HG03520 (cell line): Measurements from ENCODE around the gene PSTPIP2.
"Not testable (repeated sequence)": the region's sequence is repeated elsewhere in the genome, so short reads cannot be mapped to it uniquely, and the experiment has no call there.

Source experiments
- ATAC-seq: cut with Tn5 transposase; IDR thresholded peaks from one replicate; pipeline ENCODE4 v1.9.1; 2021; ENCODE audit warnings: mild to moderate bottlenecking, moderate library complexity; ENCODE audit not compliant: unreplicated experiment

The PSTPIP2 gene, protein sequence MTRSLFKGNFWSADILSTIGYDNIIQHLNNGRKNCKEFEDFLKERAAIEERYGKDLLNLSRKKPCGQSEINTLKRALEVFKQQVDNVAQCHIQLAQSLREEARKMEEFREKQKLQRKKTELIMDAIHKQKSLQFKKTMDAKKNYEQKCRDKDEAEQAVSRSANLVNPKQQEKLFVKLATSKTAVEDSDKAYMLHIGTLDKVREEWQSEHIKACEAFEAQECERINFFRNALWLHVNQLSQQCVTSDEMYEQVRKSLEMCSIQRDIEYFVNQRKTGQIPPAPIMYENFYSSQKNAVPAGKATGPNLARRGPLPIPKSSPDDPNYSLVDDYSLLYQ

DNA sequence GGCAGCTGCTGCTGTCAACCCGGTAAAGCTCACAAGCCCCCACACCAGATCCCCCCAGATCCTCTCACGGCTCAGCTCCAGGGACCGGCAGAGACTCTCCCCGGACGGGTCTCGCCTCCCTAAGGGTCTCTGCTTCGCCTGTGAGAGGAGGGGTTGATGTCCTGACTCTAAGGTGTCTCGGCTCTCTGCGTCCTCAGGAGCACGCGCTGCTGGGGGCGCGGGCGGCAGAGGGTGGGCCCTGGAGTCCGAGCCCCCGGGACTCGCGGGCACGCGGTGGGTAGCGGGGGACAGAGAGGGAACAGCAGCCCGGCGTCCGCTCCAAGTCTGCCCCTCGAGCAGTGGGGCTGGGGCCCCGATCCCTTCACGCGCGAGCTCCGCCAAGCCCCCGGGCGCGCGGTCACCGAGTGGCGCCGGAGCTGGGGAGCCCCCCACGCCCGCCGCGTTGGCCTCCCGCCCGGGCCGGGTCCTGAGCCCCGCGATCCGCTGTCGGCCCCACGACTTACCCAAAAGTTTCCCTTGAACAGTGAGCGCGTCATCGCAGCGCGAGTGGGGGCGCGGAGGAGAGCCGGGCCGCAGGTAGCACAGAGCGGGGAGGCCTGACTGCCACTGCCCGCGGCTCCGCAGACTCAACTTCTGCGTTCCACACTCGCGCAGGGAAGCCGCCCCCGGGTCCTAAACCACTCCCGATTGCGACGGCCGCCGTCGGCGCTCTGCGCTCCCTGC is at the start of gene PSTPIP2:
Gene PSTPIP2, minus strand, starts transcription at position 608 of the 723 bp plus-strand sequence. Its CDS starts 72 bp downstream, at position 536.
- no peak for ATAC-seq

- ATAC-seq: no peak
These were observed 41.7 kb upstream of the PSTPIP2 start for GRCh38 chr18:46113751-46114150.

GRCh38 chr18:46110406-46110805 is 38.3 kb upstream of the PSTPIP2 start:
- ATAC-seq: no peak

DNA sequence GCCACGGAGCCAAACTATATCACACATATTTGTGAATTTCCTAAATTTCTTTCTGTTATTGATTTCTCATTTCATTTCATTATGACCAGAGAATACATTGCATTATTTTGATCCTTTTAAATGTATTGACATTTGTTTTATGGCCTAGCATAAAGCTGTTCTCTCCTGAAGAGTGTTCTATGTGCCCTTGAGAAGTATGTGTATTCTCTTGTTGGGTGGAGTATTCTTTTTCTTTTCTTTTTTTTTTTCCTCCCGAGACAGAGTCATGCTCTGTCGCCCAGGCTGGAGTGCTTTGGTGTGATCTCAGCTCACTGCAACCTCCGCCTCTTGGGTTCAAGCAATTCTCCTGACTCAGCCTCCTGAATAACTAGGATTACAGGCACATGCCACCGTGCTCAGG is 37.3 kb upstream of the PSTPIP2 start:
- ATAC-seq: no peak

GRCh38 chr18:46104128-46104911 is 32.3 kb upstream of the PSTPIP2 start, which contains the start of gene HAUS1:
HAUS1 (plus strand) TSS chr18:46104385; CDS start chr18:46104412, 27 bp downstream.
- peak; percentile 90 for ATAC-seq

GRCh38 chr18:46099463-46099862 is 27.4 kb upstream of the PSTPIP2 start:
- ATAC-seq: no peak

GRCh38 chr18:46098616-46098933 is 26.5 kb upstream of the PSTPIP2 start:
- peak; percentile 2 for ATAC-seq

- peak; percentile 75 for ATAC-seq
These were observed 25.9 kb upstream of the PSTPIP2 start, which contains the start of gene ATP5F1A for GRCh38 chr18:46097801-46098615. ATP5F1A (minus strand) TSS chr18:46098296; CDS start chr18:46098231, 65 bp downstream.

- ATAC-seq: peak; percentile 15
These were observed 25.4 kb upstream of the PSTPIP2 start for GRCh38 chr18:46097431-46097800.

GRCh38 chr18:46096651-46097300 is 24.7 kb upstream of the PSTPIP2 start:
- ATAC-seq: no peak

DNA sequence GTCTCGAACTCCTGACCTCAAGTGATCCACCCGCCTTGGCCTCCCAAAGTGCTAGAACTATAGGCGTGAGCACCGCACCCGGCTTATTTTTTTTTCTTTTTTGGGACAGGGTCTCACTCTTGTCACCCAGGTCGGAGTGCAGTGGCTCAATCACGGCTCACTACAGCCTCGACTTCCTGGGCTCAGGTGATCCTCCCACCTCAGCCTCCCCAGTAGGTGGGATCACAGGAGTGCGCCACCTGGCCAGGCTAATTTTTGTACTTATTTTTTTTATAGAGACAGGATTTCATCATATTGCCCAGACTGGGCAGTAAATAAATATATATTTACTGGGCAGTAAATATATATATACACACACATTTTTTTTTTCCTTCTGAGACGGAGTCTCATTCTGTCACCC is 23.5 kb upstream of the PSTPIP2 start:
- ATAC-seq: no peak

- ATAC-seq: not testable (repeated sequence)
These were observed 16.4 kb upstream of the PSTPIP2 start for GRCh38 chr18:46088501-46088900.

GRCh38 chr18:46084431-46084830 is 12.4 kb upstream of the PSTPIP2 start:
- no peak for ATAC-seq

DNA sequence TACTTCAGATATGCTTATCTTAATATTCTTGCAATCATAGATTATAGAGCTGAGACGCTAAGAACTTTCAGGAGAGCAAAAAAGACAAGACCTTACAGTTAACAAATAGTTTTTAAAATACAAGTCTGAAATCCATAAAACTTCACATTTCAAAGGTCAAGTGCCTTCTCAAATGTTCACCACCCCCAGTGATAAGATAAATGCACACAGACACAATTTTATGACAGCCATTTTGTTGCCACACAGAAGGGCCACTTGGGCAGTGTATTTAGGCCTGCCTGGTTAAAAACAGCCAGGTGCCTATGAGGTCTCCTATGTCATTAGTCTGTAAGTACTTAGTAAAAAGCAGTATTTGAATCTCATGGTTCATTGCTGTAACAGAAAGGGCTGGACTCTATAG is 8.1 kb upstream of the PSTPIP2 start:
- ATAC-seq: no peak

DNA sequence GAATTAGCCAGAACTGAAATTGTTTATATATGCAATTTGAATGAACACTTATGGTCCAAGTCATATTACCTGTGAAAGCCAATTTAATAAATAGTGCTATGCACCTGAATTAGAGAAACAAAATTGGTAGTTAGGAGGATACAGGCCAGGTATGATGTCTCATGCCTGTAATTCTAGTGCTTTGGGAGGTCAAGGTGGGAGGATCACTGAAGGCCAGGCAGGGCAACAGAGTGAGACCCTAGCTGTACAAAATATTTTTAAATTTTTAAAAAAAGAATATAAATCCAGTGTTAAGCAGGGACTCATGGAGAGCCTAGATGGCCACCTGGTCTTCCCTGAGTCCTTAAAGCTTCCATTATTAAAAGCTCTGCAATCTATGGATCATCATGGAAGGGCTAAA is 7.3 kb upstream of the PSTPIP2 start:
- no peak for ATAC-seq

GRCh38 chr18:46073474-46074331 is 1.6 kb upstream of the PSTPIP2 start:
- ATAC-seq: peak; percentile 38

- no peak for ATAC-seq
These were observed 899 bp upstream of the PSTPIP2 start for GRCh38 chr18:46072959-46073358.

DNA sequence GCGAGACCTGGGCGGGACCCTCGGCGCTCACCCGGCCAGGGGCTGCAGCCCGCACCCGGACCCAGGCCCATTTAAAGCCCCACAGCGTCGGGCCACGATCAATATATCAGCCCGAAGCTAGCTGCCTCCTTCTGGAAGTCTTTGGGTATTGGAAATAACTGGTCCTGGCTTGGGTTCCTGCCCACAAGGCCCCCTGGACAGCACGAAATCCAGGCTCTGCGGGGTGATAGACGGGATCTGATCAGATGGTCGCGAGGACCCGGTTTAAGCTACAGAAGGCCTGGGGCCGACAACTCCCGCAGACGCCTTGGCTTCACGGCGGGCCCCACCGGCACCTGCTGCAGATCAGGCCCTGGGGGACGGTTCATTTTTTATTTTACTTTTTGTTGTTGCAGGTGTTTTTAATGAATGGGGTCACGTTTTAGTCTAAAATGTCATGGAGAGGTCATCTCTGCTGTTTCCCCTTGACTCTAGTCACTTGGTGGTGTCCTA is 362 bp upstream of the PSTPIP2 start:
- ATAC-seq: no peak
